ENCODE measurements around the gene SIRT7. TPM values are rescaled to one million over a fixed set of nuclear protein-coding genes. Genes with fewer than 3 reads are reported as not detected.

Gene SIRT7
- total and polyA plus RNA-seq, 2 donors (not counting 1 experiment from before 2014, with no cell fraction given), result 3.3 to 18.7 TPM

Other genes with a start within 250 kb of the SIRT7 start
- 22.3 and 28.1 TPM in 2 replicates for gene ARL16, start 234.4 kb downstream of the SIRT7 start, total RNA-seq
- gene ARL16, start 234.4 kb downstream of the SIRT7 start, polyA plus RNA-seq, result 35.8 and 55.8 TPM in 2 replicates
- 55.2 and 65.7 TPM in 2 replicates for gene HGS, start 234.2 kb downstream of the SIRT7 start, total RNA-seq
- gene HGS, start 234.2 kb downstream of the SIRT7 start, polyA plus RNA-seq, result 43.1 and 81.1 TPM in 2 replicates
- gene MRPL12, start 214.8 kb downstream of the SIRT7 start, total RNA-seq, result 6.4 and 11.2 TPM in 2 replicates
- gene MRPL12, start 214.8 kb downstream of the SIRT7 start, polyA plus RNA-seq, result 46.8 and 75.2 TPM in 2 replicates
- 2.8 and 5.8 TPM in 2 replicates for gene SLC25A10, start 205.9 kb downstream of the SIRT7 start, total RNA-seq
- 3.7 and 10.1 TPM in 2 replicates for gene SLC25A10, start 205.9 kb downstream of the SIRT7 start, polyA plus RNA-seq
- not detected in 2 replicates for gene GCGR, start 114.0 kb downstream of the SIRT7 start, total RNA-seq
- not detected in 2 replicates for gene GCGR, start 114.0 kb downstream of the SIRT7 start, polyA plus RNA-seq
- gene MCRIP1, start 84.9 kb downstream of the SIRT7 start, total RNA-seq, result 108 and 118 TPM in 2 replicates
- 37.5 and 37.6 TPM in 2 replicates for gene MCRIP1, start 84.9 kb downstream of the SIRT7 start, polyA plus RNA-seq
- gene PPP1R27, start 83.1 kb downstream of the SIRT7 start, total RNA-seq, result under 0.01 TPM in 1 of 2 replicates, not detected in the other
- gene PPP1R27, start 83.1 kb downstream of the SIRT7 start, polyA plus RNA-seq, result not detected in 2 replicates
- gene P4HB, start 57.6 kb downstream of the SIRT7 start, total RNA-seq, result 633 and 1,034 TPM in 2 replicates
- 106 and 109 TPM in 2 replicates for gene P4HB, start 57.6 kb downstream of the SIRT7 start, polyA plus RNA-seq
- 61.6 and 95.0 TPM in 2 replicates for gene ARHGDIA, start 46.8 kb downstream of the SIRT7 start, total RNA-seq
- gene ARHGDIA, start 46.8 kb downstream of the SIRT7 start, polyA plus RNA-seq, result 164 and 254 TPM in 2 replicates
- 77.3 and 82.2 TPM in 2 replicates for gene ALYREF, start 26.6 kb downstream of the SIRT7 start, total RNA-seq
- 41.6 and 81.5 TPM in 2 replicates for gene ALYREF, start 26.6 kb downstream of the SIRT7 start, polyA plus RNA-seq
- gene ANAPC11, start 26.5 kb downstream of the SIRT7 start, total RNA-seq, result 144 and 175 TPM in 2 replicates
- gene ANAPC11, start 26.5 kb downstream of the SIRT7 start, polyA plus RNA-seq, result 223 and 269 TPM in 2 replicates
- gene NPB, start 15.9 kb downstream of the SIRT7 start, total RNA-seq, result 0.51 and 0.83 TPM in 2 replicates
- 0.19 and 0.31 TPM in 2 replicates for gene NPB, start 15.9 kb downstream of the SIRT7 start, polyA plus RNA-seq
- 31.6 and 65.6 TPM in 2 replicates for gene PCYT2, start 6.8 kb downstream of the SIRT7 start, total RNA-seq
- gene PCYT2, start 6.8 kb downstream of the SIRT7 start, polyA plus RNA-seq, result 46.0 and 61.1 TPM in 2 replicates
- 18.0 and 20.6 TPM in 2 replicates for gene MAFG, start 9.6 kb upstream of the SIRT7 start, total RNA-seq
- gene MAFG, start 9.6 kb upstream of the SIRT7 start, polyA plus RNA-seq, result 11.0 and 11.3 TPM in 2 replicates
- gene PYCR1, start 19.1 kb upstream of the SIRT7 start, total RNA-seq, result 73.7 and 102 TPM in 2 replicates
- 34.2 and 56.8 TPM in 2 replicates for gene PYCR1, start 19.1 kb upstream of the SIRT7 start, polyA plus RNA-seq
- not detected in 2 replicates for gene MYADML2, start 29.1 kb upstream of the SIRT7 start, total RNA-seq
- not detected in 2 replicates for gene MYADML2, start 29.1 kb upstream of the SIRT7 start, polyA plus RNA-seq
- 0.50 and 0.51 TPM in 2 replicates for gene NOTUM, start 43.0 kb upstream of the SIRT7 start, total RNA-seq
- 0.02 TPM in 2 replicates for gene NOTUM, start 43.0 kb upstream of the SIRT7 start, polyA plus RNA-seq
- gene ASPSCR1, start 59.5 kb upstream of the SIRT7 start, total RNA-seq, result 22.3 and 35.7 TPM in 2 replicates
- 6.3 and 8.3 TPM in 2 replicates for gene ASPSCR1, start 59.5 kb upstream of the SIRT7 start, polyA plus RNA-seq
- gene CENPX, start 104.7 kb upstream of the SIRT7 start, total RNA-seq, result 15.2 and 30.4 TPM in 2 replicates
- 29.2 and 51.3 TPM in 2 replicates for gene CENPX, start 104.7 kb upstream of the SIRT7 start, polyA plus RNA-seq
- gene LRRC45, start 105.1 kb upstream of the SIRT7 start, total RNA-seq, result 9.9 and 10.0 TPM in 2 replicates
- gene LRRC45, start 105.1 kb upstream of the SIRT7 start, polyA plus RNA-seq, result 2.3 and 3.8 TPM in 2 replicates
- 5.6 and 6.6 TPM in 2 replicates for gene RAC3, start 113.5 kb upstream of the SIRT7 start, total RNA-seq
- 4.3 and 4.7 TPM in 2 replicates for gene RAC3, start 113.5 kb upstream of the SIRT7 start, polyA plus RNA-seq
- 38.3 and 43.6 TPM in 2 replicates for gene DCXR, start 119.5 kb upstream of the SIRT7 start, total RNA-seq
- 34.8 and 75.3 TPM in 2 replicates for gene DCXR, start 119.5 kb upstream of the SIRT7 start, polyA plus RNA-seq
- 38.5 and 48.9 TPM in 2 replicates for gene RFNG, start 133.6 kb upstream of the SIRT7 start, total RNA-seq
- gene RFNG, start 133.6 kb upstream of the SIRT7 start, polyA plus RNA-seq, result 14.1 and 14.5 TPM in 2 replicates
- 67.0 and 76.6 TPM in 2 replicates for gene GPS1, start 133.7 kb upstream of the SIRT7 start, total RNA-seq
- gene GPS1, start 133.7 kb upstream of the SIRT7 start, polyA plus RNA-seq, result 53.3 and 86.1 TPM in 2 replicates
- gene DUS1L, start 147.6 kb upstream of the SIRT7 start, total RNA-seq, result 41.0 and 46.2 TPM in 2 replicates
- gene DUS1L, start 147.6 kb upstream of the SIRT7 start, polyA plus RNA-seq, result 24.6 and 40.9 TPM in 2 replicates
- gene FASN, start 180.1 kb upstream of the SIRT7 start, total RNA-seq, result 85.0 and 242 TPM in 2 replicates
- 36.8 and 84.2 TPM in 2 replicates for gene FASN, start 180.1 kb upstream of the SIRT7 start, polyA plus RNA-seq

Data from fibroblast of lung (primary cell).